Globus pallidus (tissue), 1 donor: Measurements from ENCODE around the gene LAMB2.

Source experiments
- DNase-seq: peaks from one replicate; pipeline ENCODE4 v3.0.0-alpha.2; 2015; ENCODE audit warnings: low spot score

Gene LAMB2

DNA sequence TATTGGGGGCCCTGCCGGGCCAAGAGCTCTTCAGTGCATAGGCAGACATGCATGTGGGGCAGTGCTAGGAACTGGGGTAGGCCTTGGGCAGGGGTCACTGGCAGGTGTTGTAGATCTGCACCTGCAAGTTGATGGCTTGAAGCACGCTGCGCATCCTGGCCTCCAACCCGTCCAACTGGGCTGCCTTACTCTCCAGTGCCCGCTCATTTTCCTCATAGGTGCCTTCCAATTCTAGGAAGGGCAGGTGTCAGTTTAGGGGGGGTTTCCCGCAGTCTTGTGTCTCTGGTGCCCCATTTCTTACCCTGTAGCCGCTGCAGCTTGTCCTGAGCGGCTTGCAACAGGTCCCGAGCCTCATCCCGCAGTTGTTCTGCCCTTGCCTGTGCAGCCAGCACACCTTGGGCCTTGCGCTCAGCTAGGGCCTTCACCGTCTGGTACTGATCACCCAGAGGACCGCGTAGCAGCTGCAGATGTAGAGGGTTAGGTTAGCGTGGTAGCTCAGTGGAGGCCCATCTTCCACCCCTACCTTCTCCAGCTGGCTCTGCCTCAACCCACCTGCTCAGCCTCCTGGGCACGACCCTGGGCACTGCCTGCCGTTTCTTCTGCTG is 11.6 kb downstream of the LAMB2 start:
- no peak for DNase-seq

DNA sequence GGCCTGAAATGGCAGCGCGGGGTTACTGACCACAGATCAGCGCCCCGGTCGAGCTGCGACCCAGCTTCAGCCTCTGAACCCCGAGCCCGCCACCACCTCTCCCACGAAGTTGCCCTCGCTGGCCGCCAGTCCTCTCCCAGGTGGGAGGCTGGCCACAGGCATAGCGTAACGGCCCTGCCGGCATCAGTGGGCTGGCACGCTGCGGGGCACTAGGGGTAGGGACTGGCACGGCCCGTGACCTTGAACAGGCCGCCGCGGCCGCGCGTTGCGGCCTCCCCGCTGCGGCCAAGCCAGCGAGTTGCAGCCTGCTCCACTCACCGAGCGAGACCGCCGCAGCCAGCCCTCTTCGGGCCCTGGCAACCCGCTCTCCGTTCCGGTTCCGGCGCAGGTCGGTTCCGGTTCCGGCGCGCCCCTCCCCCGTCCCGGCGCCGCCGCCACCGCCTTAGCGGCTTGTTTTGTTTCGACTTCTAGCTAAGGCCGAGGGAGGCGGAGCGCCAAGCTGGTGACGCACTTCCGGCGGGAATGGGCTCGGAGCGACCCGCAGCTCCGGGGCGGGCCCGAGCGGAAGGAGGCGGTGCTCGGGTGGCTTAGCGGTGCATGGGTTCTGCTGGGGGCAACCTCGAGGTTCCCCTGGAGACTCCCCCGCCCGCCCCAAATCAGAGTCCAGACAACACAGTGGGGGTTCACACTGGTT is 12.3 kb downstream of the LAMB2 start, which contains the start of gene USP19:
TSS of gene USP19 (minus strand) at position 386 of the 694 bp plus-strand sequence. CDS start 1,678 bp downstream, outside the sequence.
- peak; percentile 94 for DNase-seq

DNA sequence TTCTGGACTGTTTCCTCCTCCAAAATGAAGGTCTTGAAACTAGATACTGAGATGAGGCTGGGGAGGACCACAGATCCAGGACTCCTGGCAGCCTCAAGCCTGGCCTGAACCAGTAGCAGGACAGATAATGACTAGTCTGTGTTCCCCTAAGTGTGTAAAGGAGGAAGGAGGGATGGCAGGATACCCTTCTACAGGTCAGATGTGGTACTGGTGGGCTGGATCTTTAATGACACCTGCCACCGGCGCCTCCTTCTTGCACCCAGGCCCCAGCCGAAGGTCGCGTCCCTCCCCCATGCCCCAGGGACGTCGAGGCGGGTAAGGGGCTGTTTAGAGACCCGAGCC is 12.8 kb downstream of the LAMB2 start:
- no peak for DNase-seq

DNA sequence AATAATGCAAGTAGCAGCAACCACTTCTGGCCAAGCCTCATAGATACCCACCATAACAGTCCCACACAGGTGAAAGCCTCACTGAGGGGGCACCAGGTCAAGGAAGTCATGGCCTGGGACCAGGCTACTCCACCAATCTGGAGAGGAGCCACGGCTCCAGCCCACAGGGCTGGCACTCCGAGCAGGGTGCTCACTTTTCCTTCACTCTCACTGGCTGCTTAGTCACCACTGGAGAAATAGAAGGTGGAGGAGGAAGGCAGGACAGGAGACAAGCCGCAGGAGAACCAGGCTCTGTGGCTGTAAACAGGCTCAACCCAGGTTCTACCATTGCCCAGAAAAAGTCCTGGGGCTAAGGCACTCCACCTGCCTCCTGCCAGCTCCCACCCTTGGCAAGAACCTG is 13.4 kb downstream of the LAMB2 start:
- no peak for DNase-seq

DNA sequence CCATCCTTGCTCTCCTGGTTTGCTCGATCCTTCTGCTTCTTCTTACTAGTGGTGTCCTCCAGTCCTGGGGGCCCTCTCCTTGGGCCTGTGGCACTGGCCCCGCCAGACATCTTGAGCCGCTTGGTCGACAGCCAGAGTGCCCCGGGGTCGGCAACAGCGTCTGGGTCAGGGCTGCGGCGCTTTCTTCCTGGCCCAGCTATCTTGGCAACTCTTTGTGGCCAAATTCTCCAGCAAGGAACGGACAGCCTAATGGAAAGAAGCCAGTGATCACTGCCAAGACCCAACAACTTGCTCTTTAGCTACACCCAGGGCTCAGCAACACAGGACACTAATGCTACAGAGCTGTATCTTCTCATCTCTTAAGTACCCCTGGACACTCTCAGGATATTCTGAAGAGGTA is 13.8 kb downstream of the LAMB2 start:
- no peak for DNase-seq

DNA sequence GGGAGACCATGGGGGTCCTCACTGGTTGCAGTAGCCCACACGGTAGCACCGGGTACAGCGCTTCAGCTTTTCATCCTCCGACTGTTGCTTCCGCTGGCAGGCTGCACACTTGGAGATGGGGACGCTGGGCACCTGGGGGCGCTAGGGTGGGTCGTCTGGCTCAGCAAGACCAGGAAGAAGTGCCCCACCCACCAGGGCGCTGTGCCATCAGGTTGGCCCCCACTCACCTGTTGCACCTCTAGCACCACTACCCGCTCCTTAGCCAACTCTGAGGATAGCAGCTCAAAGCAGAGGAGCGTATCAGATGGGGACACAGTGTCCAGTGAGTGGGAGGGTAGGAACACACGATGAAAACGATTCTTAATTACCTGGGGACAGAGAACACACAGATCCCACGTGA is 20.6 kb downstream of the LAMB2 start:
- DNase-seq = no peak

DNA sequence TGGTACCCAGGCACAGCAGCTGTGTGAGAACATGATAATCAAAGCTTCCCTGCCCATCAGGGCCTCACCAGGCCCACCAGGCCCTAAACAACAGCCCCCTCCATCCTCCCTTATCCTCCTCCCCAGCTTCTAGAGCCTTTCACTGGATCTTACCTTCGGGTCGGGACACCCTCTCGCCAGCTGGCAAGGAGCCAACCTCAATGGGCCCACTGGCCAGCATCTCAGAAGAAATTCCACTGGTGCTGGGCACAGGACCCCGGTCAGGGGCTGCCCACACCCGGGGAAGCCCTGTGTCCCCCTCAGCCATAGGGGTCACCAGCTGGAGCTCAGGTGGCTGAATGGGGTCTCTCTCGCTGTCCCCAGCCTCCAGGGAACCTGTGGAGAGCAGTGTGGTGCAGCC is 21.5 kb downstream of the LAMB2 start:
- DNase-seq = no peak

DNA sequence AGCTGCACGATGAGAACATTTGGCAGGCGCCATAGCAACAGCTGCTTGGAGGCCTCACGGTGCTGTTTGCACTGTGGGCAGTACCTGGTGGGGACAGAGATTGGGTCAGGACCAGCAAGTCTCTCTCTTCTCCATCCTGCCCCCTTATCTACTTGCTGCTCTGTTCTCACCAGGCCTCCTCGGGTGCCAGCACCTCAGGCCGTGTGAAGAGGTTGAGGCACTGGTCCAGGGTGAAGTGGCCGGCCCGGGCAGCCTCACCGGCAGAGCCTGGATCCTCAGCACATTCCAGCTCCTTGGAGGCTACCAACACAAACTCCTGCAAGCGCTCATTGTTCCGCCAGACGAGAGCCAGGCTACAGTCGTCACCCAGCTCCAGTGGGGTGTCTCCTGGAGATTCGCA is 22.1 kb downstream of the LAMB2 start:
- DNase-seq = no peak

DNA sequence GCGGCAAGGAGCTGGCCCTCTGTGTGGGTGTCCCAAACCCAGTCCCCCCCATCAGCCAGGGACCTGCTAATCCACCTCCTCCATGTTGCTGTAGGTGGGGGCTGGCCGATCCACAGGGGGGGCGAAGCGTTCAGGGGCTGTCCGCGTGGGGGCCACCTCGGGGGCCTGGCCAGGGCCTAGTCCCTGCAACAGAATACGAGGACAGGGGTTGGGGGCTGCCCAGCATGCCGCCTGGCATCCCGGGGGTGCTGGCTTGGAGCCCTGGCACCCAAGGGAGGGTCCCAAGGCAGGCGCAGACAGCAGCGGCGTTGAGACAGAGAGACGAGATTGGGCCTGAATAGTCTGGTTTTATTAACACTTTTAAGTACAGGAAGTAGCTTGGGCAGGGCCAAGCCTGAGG is 24.5 kb downstream of the LAMB2 start:
- no peak for DNase-seq

DNA sequence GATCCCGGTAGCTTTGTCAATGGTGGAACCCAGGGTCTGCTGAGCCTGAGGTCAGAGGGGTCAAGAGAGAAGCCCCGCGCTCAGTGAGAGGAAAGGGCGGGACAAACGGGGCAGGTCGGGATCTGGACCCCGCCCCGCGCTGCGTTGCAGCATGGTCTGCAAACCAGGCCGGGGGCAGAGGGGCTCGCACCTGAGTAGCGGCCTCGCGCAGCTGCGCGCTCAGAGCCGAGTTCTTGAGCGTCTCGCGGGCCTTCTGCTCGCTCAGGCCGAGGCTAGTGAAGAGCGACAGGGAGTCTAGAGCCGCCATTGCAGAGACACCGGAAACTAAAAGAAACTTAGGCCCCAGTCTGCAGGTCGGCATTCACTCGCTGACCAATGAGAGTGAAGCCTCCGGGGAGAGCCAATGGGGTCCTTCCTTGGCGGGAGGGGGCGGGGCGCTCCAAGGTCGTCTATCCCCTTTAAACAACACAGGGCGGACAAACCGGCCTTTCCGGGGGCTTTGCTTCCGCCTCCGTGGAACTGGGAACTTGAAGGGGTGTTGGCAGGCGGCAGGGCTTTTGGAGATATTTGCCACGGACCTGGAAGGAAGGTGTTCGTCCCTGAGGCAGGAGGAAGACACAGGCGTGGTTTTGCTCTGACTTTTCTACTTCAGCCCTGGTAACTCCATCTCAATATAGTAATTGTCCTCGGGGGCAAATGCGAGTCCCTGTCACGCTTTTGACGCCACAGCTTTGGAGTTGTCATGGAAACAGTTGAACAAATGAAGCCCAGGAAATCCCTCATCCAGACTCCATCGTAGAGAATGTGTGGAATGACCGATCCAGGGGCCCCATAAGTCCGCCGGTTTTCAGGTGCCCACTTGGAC is 28.2 kb downstream of the LAMB2 start, which contains the start of gene QARS1:
TSS of gene QARS1 (minus strand) at position 331 of the 865 bp plus-strand sequence. CDS start at position 307, 24 bp downstream.
- peak; percentile 94 for DNase-seq

DNA sequence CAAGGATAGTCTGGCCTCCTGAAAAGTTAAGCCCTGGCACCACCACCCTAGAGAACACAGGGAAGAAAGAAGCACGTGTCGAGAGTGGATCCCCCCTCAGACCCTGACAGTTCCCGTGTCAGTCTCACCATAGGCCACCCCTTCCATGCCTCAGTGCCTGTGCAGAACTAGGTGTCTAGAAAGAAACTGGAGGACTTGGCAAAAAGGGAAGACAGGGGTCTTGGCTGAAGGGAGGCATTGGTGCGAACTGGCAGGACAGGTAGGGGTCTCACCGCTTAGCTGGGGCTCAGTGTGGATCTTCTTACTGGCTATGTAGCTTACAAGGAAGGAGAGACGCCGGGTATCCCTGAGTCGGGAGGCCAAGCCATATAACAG is 28.8 kb downstream of the LAMB2 start:
- DNase-seq = no peak

DNA sequence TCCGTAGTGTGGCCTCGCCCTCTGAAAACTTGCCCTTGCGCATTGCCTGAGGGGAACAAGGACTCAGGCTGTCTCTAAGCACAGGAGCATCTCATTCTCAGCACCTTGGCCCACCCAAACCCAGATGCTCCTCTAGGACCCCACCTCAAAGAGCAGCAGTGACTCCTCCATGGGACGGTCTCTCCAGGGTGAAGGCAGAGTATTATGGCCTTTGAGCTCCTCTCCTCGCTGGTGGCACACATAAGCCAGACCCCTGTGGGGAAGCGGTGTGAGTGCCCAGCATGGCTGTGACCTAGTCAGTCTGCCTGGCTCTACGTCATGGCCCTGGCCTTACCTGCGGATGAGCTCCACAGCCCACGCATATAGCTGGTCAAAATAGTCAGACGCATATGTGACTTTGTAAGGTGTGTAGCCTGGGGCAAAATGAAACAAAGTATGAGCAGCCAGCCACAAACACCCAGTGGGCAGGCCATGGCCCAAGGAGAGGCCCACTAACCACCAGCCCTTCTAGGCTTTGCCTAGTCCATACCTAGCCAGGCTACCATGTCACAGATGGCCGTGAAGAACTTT is 32.7 kb downstream of the LAMB2 start:
- no peak for DNase-seq

DNA sequence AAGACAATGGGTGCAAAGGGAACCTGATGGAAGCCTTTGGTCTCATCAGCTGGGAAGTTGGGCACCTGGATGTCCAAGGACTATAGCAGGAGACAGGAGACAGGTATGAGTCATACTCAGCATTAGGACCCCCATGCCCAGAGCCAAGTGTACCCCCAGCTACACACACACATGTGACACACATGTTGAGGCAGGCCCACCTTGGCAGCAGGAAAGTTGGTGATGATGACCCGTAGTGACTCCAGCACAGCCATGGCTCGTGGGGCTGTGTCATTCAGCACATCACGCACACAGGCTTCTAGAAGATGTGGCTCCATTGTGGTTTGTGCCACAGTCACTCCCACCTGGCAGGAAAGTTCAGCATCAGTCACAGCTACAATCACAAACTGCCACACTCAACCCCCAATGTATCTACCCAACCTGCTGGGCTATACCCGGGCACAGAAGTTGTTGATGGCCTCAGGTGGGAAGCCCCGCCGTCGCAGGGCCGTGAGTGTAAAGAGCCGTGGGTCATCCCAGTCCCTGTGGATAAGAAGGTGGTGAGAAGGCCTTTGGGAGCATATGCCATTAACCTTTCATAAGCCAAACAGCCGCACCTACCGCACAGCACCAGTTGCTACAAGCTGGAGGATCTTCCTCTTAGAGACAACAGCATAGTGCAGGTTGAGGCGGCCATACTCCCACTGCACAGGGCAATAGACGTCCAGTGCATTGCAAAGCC is 33.8 kb downstream of the LAMB2 start:
- DNase-seq = no peak

DNA sequence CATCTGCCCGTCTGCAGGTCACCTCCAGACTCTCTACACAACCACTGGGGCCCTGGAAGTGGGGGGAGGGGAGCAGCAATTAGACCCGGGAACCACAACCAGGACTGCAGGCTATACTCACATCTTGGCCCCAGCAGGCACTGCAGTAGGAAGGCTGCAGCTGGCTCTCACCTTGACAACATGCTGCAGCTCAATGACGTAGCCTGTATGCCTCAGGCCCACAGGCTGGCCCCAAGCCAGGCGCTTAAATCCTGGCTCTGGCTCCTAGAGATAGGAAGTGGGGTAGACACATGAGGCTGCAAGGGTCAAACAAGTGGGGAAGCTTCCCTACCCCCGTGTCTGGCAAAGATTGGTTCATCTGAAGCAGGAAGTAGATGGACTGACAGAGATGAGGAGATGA is 34.4 kb downstream of the LAMB2 start:
- no peak for DNase-seq

DNA sequence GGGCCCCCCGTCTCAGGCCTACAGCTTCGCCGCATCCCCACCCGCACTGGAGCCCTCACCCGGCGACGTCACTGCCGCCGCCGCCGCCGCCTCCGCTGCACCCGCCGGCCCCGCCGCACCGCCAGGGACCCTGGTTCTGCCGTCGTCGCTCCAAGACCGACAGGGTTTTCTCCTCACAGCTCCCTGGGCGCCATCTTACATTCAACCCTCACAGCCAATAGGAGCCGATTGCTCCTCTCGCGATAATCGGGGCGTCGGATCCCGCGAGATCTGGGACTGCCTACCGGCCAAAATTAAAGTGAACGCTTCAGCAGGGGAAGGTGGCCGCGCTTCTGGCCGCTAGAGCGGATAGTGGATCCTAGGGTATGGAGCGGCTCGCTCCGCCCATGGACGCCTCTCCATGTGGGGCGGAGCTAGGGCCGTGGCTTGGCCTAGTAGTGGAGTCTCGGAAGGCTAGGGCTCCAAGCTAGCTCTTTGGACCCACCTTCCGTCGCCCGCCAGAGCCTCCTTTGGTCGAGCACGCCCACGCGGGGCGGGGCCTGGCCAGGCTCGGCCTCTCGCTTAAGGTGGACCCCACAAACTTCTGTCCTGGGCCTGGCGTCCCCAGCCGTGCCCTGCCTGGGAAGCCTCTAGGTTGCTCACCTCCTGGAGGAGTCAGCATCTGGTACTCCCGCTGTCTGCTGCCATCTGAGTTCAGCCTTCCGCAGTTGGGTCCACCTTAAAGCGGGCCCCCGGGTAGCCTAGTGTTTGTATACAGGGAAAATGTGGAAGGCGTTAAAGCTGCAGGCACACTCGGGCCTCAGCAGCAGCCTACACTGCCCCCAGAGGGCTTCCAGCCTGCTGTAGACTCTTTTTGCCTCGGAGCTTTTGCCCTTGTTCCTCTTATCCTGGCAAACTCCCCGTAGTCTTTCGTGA is 38.7 kb downstream of the LAMB2 start, which contains the start of gene QRICH1:
TSS of gene QRICH1 (minus strand) at position 219 of the 915 bp plus-strand sequence. CDS start 17,054 bp downstream, outside the sequence.
- DNase-seq = peak; percentile 96

DNA sequence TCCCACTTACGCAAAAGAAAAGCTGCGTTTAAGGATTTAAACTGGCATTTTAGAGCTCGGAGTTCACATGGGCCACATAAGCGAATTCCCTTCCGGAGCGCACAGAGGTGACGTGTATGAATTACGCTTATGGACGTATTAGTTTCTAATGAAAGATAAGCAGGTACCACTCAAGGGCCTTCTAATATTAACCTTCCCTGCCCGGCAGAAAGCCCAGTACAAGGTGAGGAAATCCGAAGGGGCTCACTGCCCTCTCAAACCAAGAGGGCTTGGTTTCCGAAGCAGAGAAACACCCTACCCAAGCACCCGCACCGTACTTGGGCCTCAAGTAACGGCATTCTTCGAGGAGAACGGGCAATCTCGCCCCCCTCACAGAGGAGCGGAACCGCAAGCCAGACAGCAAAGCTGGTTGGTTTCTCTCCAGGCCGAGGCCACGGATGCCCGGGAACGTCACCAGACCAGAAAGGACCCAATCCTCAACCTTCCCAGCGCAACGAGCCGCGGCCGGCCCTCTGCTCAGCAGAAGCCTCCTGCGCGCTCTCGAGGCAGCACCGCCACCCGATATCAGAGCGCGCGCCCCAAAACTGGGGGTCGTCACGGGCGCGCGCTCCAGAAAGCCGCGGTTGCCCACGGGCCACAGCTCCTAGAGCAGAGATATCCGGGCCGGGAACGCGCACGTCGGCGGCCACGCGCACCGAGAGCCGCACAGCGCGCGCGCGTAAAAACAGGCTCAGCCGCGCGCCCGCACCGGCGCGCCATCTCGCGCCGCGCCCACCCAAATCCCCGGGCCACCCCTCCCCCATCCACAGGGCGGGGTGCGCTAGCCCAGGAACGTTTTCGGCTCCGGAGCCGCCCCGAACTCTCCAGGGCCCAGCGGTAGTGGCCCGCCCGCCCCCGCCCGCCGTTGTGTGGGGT is 39.7 kb downstream of the LAMB2 start:
- peak; percentile 65 for DNase-seq

DNA sequence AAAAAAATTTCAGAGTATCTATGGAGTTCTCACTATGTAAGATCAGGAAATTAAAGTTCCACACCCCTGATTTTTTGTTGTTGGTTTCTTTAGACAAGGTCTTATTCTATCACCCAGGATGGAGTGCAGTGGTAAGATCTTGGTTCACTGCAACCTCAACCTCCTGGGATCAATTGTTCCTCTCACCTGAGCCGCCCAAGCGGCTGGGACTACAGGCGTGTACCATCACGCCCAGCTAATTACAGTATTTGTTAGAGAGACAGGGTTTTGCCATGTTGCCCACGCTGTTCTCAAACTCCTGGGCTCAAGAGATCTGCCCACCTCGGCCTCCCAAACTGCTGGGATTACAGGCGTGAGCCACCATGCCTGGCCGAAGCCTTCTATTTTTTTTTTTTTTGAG is 51.4 kb downstream of the LAMB2 start:
- DNase-seq = no peak

DNA sequence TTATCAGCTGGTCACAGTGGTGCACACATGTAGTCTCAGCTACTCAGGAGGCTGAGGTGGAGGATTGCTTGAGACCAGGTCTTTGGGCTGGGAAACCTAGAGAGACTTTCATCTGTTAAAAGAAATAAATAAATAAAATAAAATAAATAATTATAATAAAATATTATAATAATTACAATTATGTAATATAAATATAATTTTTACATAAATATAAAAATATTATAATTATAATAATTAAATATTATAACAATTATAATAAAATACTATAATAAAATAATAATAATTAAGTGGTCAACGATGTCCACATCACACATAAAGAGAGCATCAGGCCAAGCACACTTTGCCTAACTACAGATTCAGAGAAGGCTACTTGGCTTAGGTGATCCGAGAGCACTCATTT is 53.6 kb downstream of the LAMB2 start:
- no peak for DNase-seq

DNA sequence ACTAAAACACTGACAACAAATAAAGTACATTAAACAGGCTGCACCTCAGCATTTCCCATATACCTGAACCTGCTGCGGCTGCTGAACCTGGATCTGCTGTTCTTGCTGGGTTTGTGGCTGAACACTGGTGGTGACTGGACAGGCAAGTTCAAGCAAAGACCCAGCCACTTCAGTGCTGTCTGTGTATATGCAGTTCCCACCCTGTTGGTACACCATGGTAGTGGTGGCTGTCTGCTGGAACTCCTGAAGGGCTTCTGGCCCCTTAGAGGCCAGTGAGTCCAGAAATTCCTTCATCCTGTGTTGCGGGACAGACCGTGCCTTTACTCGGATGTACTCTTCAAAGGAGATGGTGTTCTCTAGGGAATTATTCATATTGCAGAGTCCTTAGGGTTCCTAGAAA is 56.2 kb downstream of the LAMB2 start:
- no peak for DNase-seq

DNA sequence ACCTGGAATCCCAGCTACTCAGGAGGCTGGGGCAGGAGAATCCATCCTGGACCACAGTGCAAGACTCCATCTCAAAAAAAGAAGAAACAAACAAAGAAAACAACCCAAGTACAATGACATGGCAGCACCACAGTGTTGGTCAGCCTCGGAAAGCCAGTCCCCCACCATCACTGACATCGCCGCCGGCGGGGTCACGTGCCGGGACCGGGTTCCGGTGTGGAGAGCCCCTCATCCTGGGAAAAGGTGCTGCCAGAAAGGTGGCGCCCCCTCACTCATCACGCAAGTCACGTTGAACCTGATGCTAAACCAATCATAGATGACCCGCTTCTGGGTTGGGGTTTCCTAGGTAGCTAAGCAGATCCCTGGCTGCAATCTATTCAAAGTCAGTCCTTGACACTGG is 56.7 kb downstream of the LAMB2 start:
- DNase-seq = no peak
